Occipital lobe (tissue), 2 donors: Measurements from ENCODE around the gene P2RY8. TPM values are rescaled to one million over a fixed set of nuclear protein-coding genes. Genes with fewer than 3 reads are reported as not detected.
"Not testable (repeated sequence)": the region's sequence is repeated elsewhere in the genome, so short reads cannot be mapped to it uniquely, and the experiment has no call there.

Experiments used
- DNase-seq: peaks from one replicate; lab custom pipeline; 2025; lab: John Stamatoyannopoulos, UW
- total RNA-seq: library from RNA; depleted of rRNA; stranded (reverse); fragments of >200 nt; gene quantifications from one replicate; pipeline ENCODE4 v1.2.3, GENCODE V29; 2014

P2RY8 gene
- total RNA-seq, 1 donor from 2014 or later: 0.16 TPM

- DNase-seq: not testable (repeated sequence)
These were observed 89.7 kb downstream of the P2RY8 start for GRCh38 chrX:1446984-1447968.

- DNase-seq: no peak
These were observed 92.2 kb downstream of the P2RY8 start for GRCh38 chrX:1444561-1445500.

GRCh38 chrX:1443496-1444075, 93.4 kb downstream of the P2RY8 start:
- DNase-seq: no peak

- no peak for DNase-seq
These were observed 94.1 kb downstream of the P2RY8 start for GRCh38 chrX:1442724-1443367.

- no peak for DNase-seq
These were observed 94.8 kb downstream of the P2RY8 start for GRCh38 chrX:1442016-1442665.

- DNase-seq: no peak
These were observed 96.5 kb downstream of the P2RY8 start for GRCh38 chrX:1440506-1440905.

GRCh38 chrX:1435241-1435895, 101.6 kb downstream of the P2RY8 start:
- DNase-seq: no peak

GRCh38 chrX:1434871-1435240, 102.1 kb downstream of the P2RY8 start:
- DNase-seq: no peak

GRCh38 chrX:1433646-1434357, 103.2 kb downstream of the P2RY8 start:
- no peak for DNase-seq

- no peak for DNase-seq
These were observed 106.5 kb downstream of the P2RY8 start for GRCh38 chrX:1430451-1430850.

GRCh38 chrX:1427756-1428155, 109.2 kb downstream of the P2RY8 start:
- no peak for DNase-seq

- DNase-seq: not testable (repeated sequence)
These were observed 110.7 kb downstream of the P2RY8 start for GRCh38 chrX:1426321-1426720.

GRCh38 chrX:1425381-1425780, 111.6 kb downstream of the P2RY8 start:
- DNase-seq: no peak

GRCh38 chrX:1424147-1424851, 112.7 kb downstream of the P2RY8 start:
- DNase-seq: no peak

GRCh38 chrX:1423215-1423614, 113.8 kb downstream of the P2RY8 start:
- DNase-seq: no peak

GRCh38 chrX:1422135-1422465, 114.9 kb downstream of the P2RY8 start:
- no peak for DNase-seq

GRCh38 chrX:1421433-1422134, 115.4 kb downstream of the P2RY8 start:
- no peak for DNase-seq

GRCh38 chrX:1420371-1420770, 116.6 kb downstream of the P2RY8 start:
- no peak for DNase-seq
